Mesodermal cell (in vitro differentiated cells): ENCODE data around the gene EHBP1.
"Not testable (repeated sequence)": the region's sequence is repeated elsewhere in the genome, so short reads cannot be mapped to it uniquely, and the experiment has no call there.

Experiments used
- H3K27ac ChIP-seq: 2 replicates; pipeline ENCODE4 v1.7.0; 2013; ENCODE audit warnings: mild to moderate bottlenecking, low read depth, low read length, moderate library complexity; ENCODE audit not compliant: severe bottlenecking
- H3K36me3 ChIP-seq: 2 replicates; pipeline ENCODE4 v1.7.1; 2013; ENCODE audit warnings: mild to moderate bottlenecking, low read length, moderate library complexity; ENCODE audit not compliant: control insufficient read depth, insufficient read depth
- H3K4me1 ChIP-seq: one replicate; pipeline ENCODE4 v1.7.1; 2013; ENCODE audit warnings: mild to moderate bottlenecking, low read length; ENCODE audit not compliant: insufficient read depth, control insufficient read depth, poor library complexity, severe bottlenecking
- H3K4me3 ChIP-seq: 2 replicates; pipeline ENCODE4 v1.7.0; 2013; ENCODE audit warnings: low read length, control low read depth, mild to moderate bottlenecking; ENCODE audit not compliant: insufficient read depth, poor library complexity, severe bottlenecking; ENCODE audit errors: extremely low read depth
- H3K9me3 ChIP-seq: 2 replicates; pipeline ENCODE4 v1.7.1; 2013; ENCODE audit warnings: mild to moderate bottlenecking, low read length, moderate library complexity; ENCODE audit not compliant: control insufficient read depth
- WGBS, 2 experiments: methylation state at CpG; one replicate each; pipeline ENCODE4 v1.1.5; 2013; ENCODE audit warnings: missing lambda C conversion rate in 2 of 2; ENCODE audit not compliant: insufficient coverage in 2 of 2; 5-methylcytosine and 5-hydroxymethylcytosine counted together

EHBP1 gene

DNA sequence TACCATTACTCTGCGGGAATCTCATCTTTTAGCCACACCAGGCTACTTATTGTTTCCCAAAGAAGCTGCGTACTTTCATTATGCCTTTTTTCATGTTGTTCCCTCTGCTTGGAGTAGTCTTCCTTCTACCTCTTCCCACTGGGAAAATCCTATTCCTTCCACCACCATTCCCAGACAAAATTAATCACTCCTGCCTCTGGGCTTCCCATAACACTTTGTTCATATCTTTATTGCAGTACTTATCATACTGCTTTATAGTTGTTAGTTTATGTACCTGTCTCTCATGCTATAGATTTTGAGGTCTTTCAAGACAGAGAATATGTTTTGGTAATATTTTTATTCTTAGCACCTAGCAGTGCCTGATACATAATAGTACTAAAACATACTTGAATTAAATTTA lies 361.3 kb downstream of the EHBP1 start:
- no peak overlapping the region for H3K4me3 ChIP-seq
- no peaks in the 10 kb centered on the region for H3K36me3 ChIP-seq
- no peak overlapping the region for H3K27ac ChIP-seq
- H3K9me3 ChIP-seq = no peaks in the 10 kb centered on the region
- WGBS, 2 experiments = 63 to 66% methylated on average over 2 of the region's 2 CpGs
- H3K4me1 ChIP-seq = no peaks in the 10 kb centered on the region

GRCh38 chr2:63071664-63072063 lies 366.2 kb downstream of the EHBP1 start:
- Histone ChIP-seq H3K9me3 (no peaks in the 10 kb centered on the region), H3K4me1 (no peaks in the 10 kb centered on the region), H3K4me3 (no peak overlapping the region), H3K36me3 (no peaks in the 10 kb centered on the region), H3K27ac (no peak overlapping the region)
- WGBS, 2 experiments = 88 to 92% methylated on average over 2 of the region's 2 CpGs

DNA sequence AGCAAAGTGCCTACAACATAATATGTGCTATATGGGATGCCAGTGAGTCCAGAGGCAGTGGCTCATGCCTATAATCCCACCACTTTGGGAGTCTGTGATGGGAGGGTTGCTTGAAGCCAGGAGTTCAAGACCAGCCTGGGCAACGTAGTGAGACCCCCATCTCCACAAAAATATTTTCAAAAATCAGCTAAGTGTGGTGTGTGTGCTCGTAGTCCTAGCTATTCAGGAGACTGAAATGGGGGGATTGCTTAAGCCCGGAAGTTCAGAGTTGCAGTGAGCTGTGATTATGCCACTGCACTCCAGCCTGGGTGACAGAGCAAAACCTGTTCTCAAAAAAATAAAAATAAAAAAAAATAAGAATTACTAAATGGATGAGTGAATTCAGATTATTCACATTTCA lies 368.5 kb downstream of the EHBP1 start:
- H3K9me3 ChIP-seq = no peaks in the 10 kb centered on the region
- WGBS, 2 experiments = 100% methylated on average over 1 of the region's 3 CpGs; no CpG with 5 or more reads in 1 of the 2 experiments
- no peak overlapping the region for H3K27ac ChIP-seq
- H3K4me3 ChIP-seq = no peak overlapping the region
- no peaks in the 10 kb centered on the region for H3K36me3 ChIP-seq
- no peaks in the 10 kb centered on the region for H3K4me1 ChIP-seq

- H3K27ac ChIP-seq, H3K4me3 ChIP-seq, H3K9me3 ChIP-seq, H3K36me3 ChIP-seq, H3K4me1 ChIP-seq: not testable (repeated sequence)
- 90% methylated on average over 2 of the region's 4 CpGs; no CpG with 5 or more reads in 1 of the 2 experiments for WGBS, 2 experiments
These were observed 368.9 kb downstream of the EHBP1 start for GRCh38 chr2:63074399-63074798.

DNA sequence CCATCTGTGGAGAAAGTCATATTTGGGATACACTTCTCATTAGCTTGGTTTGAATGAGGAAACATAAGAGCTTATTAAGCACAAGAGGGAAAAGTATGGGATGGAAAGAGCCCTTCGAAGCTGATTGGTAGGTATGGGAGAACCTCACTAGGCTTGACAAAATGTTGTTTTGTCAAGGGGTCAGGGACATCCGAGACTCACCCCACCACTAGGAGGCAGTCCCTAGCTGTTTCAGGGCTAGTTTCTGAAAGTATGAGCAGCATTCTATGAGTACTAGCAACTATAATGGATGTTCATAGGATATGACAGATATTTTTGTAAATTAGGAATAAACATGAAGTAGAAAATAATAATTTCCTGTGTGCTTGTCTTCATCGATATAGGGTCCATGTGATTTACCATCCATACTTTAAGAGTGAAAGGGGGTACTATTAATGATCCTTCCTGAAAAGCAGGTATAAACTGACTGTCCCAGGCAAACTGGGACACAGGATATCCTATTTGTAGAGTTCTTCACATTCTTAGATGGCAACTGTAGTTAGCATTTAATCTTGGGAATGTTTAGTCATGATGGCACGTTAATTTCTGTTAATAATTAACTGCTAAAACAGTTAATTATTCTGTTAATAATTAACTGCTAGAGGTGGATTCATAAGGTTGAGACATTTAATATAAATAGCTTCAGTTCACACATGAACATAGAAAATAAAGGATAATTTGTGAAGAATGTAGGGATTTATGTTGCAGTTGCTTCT lies 373.5 kb downstream of the EHBP1 start:
- Histone ChIP-seq H3K4me1 (no peaks in the 10 kb centered on the region), H3K4me3 (no peak overlapping the region), H3K9me3 (no peaks in the 10 kb centered on the region), H3K27ac (no peak overlapping the region), H3K36me3 (no peaks in the 10 kb centered on the region)
- WGBS, 2 experiments = 62 to 90% methylated on average over 1 to 2 of the region's 4 CpGs

DNA sequence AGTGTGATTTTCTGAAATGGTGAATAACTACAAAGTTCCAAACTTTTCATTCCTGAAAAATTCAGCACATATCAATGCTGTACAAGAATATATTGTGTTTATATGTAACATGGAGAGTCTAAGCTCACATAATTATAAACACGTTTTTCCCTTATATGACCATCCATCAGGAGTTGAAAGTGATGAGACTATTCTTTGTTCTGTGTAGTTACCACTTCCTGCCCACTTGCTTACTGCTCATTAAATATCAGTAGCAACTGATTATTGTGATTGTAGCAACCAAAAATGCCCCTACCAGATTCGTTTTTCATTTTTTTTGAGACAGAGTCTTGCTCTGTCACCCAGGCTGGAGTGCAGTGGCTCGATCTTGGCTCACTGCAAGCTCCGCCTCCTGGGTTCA lies 375.9 kb downstream of the EHBP1 start:
- Histone ChIP-seq H3K4me3 (no peak overlapping the region), H3K4me1 (no peaks in the 10 kb centered on the region)
- WGBS, 2 experiments = 67 to 86% methylated on average over 1 to 3 of the region's 4 CpGs

GRCh38 chr2:63086687-63087086 lies 381.2 kb downstream of the EHBP1 start:
- Histone ChIP-seq H3K36me3 (no peaks in the 10 kb centered on the region), H3K4me1 (no peaks in the 10 kb centered on the region), H3K9me3 (no peaks in the 10 kb centered on the region), H3K4me3 (no peak overlapping the region), H3K27ac (no peak overlapping the region)
- no CpG with 5 or more reads among the region's 1 CpG for WGBS, 2 experiments

More for the DNA sequence above, 375.9 kb downstream of the EHBP1 start:
- Histone ChIP-seq H3K27ac (no peak overlapping the region), H3K36me3 (no peaks in the 10 kb centered on the region), H3K9me3 (no peaks in the 10 kb centered on the region)

DNA sequence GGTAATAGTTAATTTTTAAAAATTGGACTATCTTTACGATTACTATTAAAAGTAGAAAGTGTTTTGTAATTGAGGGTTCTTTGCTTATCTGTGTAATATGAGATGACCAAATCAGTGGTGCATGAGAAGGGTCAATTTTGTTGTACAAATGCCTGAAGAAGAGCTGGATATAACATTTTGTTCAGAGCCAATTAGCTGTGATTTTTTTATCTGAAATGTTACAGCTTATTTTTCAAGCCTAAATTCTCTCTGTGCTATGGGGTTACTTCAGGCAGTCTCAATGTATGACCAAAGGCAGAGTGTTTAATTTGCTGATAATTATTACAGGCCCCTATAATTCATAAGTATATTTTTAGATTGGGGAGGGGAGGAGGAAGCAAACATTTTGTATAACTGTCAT lies 386.9 kb downstream of the EHBP1 start:
- 100% methylated on average over 1 of the region's 1 CpG for WGBS, 2 experiments
- no peaks in the 10 kb centered on the region for H3K9me3 ChIP-seq

GRCh38 chr2:63092857-63093256 lies 387.3 kb downstream of the EHBP1 start:
- WGBS, 2 experiments = no CpG with 5 or more reads among the region's 1 CpG
- Histone ChIP-seq H3K27ac (no peak overlapping the region), H3K36me3 (no peaks in the 10 kb centered on the region), H3K4me1 (no peaks in the 10 kb centered on the region), H3K4me3 (no peak overlapping the region), H3K9me3 (no peaks in the 10 kb centered on the region)

More for the DNA sequence above, 386.9 kb downstream of the EHBP1 start:
- H3K4me1 ChIP-seq = no peaks in the 10 kb centered on the region
- no peak overlapping the region for H3K4me3 ChIP-seq
- no peak overlapping the region for H3K27ac ChIP-seq
- H3K36me3 ChIP-seq = no peaks in the 10 kb centered on the region

DNA sequence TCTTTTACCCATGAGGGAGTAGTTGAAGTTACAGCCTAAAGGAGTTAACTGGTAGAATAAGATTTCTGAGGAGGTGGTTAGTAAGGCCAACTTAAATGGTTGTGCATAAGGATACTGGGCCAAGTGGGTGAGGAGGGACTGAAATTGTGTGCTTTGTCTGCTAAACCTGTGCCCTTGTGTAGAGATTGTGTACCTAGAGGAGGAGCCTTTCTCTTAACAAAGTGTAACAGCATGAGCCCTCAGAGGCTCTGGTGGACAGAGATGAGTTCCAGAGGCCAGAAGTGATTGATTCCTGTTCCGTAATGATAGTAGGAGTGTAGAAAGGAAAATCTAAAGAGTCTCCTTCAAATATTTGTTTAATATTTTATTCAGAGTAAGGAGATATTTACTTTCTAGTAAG lies 388.0 kb downstream of the EHBP1 start:
- WGBS, 2 experiments = no CpG with 5 or more reads among the region's 1 CpG
- no peak overlapping the region for H3K27ac ChIP-seq
- no peak overlapping the region for H3K4me3 ChIP-seq
- no peaks in the 10 kb centered on the region for H3K9me3 ChIP-seq
- H3K36me3 ChIP-seq = no peaks in the 10 kb centered on the region
- H3K4me1 ChIP-seq = no peaks in the 10 kb centered on the region
